GM19397 (cell line): ENCODE results near the gene APOBEC3H.

Experiments
- ATAC-seq: cut with Tn5 transposase; IDR thresholded peaks from one replicate; pipeline ENCODE4 v1.9.1; 2021; ENCODE audit warnings: mild to moderate bottlenecking, moderate library complexity; ENCODE audit not compliant: unreplicated experiment

APOBEC3H gene

GRCh38 chr22:39080052-39080762, 16.8 kb upstream of the APOBEC3H start:
- ATAC-seq: no peak

DNA sequence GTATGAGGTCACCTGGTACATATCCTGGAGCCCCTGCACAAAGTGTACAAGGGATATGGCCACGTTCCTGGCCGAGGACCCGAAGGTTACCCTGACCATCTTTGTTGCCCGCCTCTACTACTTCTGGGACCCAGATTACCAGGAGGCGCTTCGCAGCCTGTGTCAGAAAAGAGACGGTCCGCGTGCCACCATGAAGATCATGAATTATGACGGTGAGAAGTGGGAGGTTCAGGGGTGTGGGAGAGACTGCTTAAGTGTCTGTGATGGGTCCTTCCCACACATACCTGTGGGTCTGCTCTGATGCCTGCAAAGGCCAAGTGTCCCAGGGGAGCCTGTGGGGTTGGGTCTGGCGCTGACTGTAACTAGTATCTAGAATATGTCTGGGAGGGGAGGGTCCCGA, 16.0 kb upstream of the APOBEC3H start:
- ATAC-seq: no peak

DNA sequence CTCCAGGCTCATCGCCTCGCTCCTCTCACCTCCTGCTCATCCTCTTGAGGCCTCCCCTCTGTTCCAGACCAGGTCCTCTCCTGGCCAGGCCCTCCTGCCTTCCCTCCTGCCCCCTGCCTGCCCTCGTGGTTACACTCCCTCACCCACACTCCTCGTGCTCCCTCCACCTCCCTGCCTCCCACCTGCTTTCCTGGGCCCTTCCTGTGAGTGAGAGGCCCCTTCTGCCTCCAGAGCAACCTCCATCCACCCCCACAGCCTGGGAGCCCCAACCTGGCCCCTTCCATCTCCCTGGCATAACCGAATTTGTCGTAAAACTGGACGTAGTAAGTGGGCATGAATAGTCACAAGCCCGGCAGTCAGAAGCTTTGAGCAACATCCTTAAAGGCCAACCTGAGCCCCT, 15.4 kb upstream of the APOBEC3H start:
- no peak for ATAC-seq

DNA sequence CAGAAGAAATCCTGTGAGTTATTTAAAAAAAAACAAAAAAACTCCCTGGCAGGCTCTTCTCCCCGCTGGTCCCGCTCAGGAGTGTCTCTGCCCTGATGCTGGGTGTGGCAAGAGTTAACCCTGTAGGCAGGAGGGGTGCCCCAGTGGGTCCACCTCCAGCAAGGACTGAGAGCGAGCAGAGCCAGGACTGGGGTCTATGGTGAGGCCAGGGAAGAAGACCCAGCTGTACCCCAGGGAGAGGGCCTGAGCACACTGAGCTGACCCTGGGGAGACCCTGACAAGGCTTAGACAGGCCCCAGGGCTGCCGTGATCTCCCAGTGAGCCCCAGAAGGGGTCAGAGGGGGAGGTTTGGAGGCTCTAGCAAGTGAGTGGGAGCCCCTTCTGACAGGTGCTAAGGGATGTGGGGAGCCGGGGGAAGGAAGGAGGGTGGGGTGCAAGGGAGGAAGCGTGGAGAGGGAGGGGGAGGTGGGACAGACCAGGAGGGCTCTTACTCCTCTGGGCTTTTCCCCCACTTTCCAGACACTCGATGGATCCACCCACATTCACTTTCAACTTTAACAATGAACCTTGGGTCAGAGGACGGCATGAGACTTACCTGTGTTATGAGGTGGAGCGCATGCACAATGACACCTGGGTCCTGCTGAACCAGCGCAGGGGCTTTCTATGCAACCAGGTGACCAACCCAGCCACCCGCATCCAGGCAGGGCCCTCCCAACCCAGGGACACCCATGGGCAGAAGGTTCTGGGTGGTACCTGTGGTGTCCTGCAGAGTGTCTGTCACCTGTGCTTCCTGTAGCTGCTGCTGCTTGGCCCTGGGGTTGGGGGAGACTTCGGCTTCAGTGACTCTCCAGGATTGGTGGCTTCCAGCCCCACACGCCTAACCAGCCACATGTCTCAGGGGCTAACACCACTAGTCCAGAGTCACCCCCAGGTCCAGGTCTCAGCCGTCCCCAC, 13.6 kb upstream of the APOBEC3H start:
- no peak for ATAC-seq

DNA sequence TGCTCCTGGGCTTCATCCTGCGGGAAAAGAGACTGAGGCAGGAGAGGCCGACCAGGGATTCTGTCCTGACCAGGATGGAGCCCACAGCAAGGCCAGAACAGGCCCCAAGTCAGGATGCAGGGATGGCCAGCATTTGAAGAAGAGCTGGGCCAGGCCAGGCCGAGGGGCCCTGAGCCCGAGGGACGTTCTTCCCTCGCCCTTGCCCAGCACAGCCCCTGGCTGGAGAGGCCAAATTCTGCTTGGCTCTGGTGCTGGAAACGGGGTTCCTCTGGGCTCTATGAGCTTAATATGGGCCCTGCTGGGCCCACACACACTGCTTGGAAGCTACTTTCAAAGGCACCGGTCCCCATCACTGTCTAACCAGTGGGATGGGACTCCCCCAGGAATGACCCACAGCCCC, 12.4 kb upstream of the APOBEC3H start:
- no peak for ATAC-seq

DNA sequence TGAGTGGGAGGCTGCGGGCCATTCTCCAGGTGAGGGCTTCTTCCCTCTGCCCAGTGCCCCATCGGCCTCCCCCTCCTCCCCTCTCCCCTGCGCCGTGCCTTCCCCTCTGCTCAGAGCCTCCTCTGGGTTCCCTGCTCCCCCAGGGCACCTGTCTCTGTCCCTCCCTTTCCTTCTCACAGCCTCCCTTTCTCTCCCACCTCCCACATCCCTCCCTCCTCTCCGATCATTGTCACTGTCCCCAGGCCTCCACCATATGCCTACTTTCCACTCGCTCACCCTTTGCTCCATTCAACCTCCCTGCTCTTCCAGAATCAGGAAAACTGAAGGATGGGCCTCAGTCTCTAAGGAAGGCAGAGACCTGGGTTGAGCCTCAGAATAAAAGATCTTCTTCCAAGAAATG, 9.9 kb upstream of the APOBEC3H start:
- no peak for ATAC-seq

GRCh38 chr22:39087881-39088684, 9.0 kb upstream of the APOBEC3H start:
- no peak for ATAC-seq

GRCh38 chr22:39088685-39089032, 8.4 kb upstream of the APOBEC3H start:
- ATAC-seq: no peak

- ATAC-seq: no peak
Measured at GRCh38 chr22:39089928-39090327, 7.1 kb upstream of the APOBEC3H start.

DNA sequence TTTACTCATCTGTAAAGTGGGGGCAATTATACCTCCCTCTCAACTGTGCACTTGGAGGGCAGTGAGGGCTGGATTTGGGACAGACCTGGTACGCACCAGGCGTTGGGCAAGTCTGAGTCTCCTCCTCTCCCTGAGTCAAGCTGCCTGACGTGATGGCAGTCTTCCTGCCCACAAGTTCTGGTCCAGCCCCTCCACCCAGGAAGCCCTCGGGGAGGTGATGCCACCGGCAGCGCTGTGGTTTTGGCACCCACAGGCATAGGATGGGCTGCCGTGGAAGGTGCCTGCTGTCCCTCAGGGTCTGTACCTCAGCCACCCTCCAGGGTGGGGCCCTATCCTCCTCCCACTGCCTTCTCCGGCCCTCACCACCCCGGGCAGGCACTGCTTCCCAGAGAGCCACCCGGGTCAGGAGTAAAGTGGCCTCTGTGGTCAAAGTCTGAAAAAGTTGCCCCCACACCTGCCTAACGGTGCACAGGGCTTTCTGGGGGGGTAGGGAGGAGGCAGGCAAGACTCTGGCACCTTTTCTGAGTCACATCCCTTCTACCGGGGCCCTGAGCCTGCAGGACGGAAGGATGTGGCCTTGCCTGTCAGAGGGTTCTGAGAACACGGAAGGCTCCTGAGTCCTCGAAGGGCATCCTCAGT, 6.5 kb upstream of the APOBEC3H start:
- no peak for ATAC-seq

- ATAC-seq: no peak
Measured at GRCh38 chr22:39091126-39092081, 5.6 kb upstream of the APOBEC3H start.

- ATAC-seq: no peak
Measured at GRCh38 chr22:39092111-39092862, 4.8 kb upstream of the APOBEC3H start.

DNA sequence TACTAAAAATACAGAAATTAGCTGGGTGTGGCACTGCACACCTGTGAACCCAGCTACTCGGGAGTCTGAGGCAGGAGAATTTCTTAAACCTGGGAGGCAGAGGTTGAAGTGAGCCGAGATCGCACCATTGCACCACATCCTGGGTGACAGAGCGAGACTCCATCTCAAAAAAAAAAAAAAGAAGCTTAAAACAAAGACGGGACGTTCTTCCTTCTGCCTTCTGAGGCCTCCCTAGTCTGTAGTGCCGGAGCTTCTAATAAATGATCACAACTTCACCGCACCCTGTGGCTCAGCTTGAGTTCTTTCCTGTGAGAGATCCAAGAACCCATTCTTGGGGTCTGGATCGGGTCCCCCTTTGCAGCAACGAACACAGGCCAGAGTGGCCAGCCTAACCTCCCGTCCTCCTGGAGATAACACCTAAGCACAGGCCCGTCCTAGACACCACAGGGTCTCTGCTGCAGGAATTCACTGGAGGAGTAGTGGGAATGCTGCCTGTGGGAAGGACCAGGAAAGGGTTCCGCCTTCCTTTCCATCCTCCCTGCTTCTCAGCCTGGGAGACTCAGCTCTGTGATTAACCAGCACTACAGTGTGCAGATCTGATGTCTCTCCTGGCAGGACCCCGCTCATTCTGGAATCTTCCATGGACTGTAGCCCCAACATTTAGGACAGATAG, 2.2 kb upstream of the APOBEC3H start:
- ATAC-seq: no peak

GRCh38 chr22:39095971-39096370, 1.1 kb upstream of the APOBEC3H start:
- ATAC-seq: no peak

DNA sequence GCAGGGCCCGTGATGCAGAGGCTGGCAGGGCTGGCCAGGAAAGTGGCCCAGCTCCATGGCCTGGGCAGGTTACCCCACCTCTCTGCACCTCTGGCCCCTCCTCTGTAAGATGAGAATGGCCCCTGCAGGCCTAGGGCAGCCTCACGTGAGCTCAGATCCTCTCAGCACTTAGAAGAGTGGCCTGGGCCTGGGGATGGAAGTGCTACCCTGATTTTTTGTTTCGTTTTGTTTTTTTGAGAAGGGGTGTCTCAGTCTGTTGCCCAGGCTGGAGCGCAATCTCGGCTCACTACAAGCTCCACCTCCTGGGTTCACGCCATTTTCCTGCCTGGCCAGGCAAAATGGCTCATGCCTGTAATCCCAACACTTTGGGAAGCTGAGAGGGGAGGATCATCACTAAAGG, 982 bp downstream of the APOBEC3H start:
- no peak for ATAC-seq

DNA sequence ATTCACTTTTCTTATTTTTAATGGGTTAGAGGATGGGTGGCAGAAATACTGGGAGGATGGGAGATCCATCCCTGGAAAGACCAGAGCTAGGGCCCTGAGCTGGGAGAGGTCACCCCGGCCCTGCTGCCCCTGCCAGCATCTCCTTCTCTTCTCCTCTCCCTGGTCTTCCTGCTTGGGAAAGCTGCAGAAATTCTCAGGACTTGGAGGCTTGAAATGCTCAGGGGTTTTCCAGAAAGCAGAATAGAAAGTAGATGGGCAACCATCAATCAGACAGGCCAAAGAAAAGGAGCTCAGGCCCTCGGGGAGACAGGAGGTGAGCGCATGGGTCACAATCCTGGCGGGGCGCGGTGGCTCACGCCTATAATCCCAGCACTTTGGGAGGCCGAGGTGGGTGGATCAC, 1.5 kb downstream of the APOBEC3H start:
- ATAC-seq: no peak

DNA sequence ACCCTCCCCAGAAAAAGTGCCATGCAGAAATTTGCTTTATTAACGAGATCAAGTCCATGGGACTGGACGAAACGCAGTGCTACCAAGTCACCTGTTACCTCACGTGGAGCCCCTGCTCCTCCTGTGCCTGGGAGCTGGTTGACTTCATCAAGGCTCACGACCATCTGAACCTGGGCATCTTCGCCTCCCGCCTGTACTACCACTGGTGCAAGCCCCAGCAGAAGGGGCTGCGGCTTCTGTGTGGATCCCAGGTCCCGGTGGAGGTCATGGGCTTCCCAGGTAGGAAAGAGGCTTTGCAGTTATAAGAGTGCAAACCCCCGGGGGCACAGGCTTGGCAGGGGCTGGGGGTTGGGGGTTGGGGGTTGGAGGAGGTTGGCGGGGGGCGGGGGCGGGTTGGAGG, 4.2 kb downstream of the APOBEC3H start:
- ATAC-seq: no peak

- no peak for ATAC-seq
Measured at GRCh38 chr22:39103431-39103830, 6.4 kb downstream of the APOBEC3H start.

DNA sequence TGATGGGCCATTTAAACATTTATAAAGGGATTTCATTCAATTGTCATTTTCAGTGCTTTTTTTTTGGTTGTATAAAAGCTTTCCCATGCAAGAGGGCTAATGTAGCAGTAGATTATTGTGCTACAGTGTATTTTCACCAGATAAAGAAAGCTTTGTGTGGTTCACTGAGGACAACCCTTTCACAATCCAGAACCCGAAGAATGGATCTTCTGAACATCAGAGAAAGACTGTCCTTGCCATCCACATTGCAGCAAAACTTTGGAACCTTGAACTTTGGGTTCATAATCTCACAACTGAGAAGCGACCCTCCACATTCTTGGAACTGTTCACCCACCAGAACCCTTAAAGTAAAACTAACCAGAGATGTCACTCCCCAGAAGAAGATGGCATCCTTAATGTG, 9.3 kb downstream of the APOBEC3H start:
- ATAC-seq: no peak
